ENCODE results near the gene MUC3A. TPM values are rescaled to one million over a fixed set of nuclear protein-coding genes. Genes with fewer than 3 reads are reported as not detected.

MUC3A gene
- total RNA-seq, 1 donor from 2014 or later: 1.7 TPM

DNA sequence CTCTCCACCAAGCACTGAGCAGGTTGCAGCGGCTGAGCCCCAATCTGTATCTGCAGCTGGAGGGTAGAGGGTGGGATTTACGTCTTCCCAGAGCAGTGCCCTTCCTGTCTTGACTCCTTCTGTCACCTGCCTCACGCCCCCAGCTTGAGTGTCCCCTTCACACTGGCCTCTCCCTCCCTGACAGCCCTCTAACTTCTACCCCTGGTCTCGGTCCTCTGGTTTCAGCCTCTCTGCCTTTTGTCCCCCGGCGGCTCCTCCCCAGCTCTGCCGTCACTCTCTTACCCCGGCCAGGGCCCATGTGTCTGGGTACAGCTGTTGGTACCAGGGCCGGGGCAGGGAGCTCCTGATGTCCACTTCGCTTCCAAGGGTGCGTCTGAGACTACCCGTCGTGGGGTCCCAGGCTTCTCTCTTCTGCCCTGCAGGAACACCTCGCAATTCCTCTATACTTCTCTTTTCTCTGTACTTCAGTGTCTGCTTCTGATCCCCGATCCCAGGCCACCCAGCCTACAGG lies 654 bp downstream of the MUC3A start:
- TF ChIP-seq, protein P1, sequence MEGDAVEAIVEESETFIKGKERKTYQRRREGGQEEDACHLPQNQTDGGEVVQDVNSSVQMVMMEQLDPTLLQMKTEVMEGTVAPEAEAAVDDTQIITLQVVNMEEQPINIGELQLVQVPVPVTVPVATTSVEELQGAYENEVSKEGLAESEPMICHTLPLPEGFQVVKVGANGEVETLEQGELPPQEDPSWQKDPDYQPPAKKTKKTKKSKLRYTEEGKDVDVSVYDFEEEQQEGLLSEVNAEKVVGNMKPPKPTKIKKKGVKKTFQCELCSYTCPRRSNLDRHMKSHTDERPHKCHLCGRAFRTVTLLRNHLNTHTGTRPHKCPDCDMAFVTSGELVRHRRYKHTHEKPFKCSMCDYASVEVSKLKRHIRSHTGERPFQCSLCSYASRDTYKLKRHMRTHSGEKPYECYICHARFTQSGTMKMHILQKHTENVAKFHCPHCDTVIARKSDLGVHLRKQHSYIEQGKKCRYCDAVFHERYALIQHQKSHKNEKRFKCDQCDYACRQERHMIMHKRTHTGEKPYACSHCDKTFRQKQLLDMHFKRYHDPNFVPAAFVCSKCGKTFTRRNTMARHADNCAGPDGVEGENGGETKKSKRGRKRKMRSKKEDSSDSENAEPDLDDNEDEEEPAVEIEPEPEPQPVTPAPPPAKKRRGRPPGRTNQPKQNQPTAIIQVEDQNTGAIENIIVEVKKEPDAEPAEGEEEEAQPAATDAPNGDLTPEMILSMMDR (IDR thresholded peaks at IDR 0.05): no peak
- DNase-seq: no peak
- intact Hi-C loops (cut with DNase I): no loop called here
- Histone ChIP-seq H3K27me3 (ENCODE audit: low read depth) (peaks cover 30% of the 10 kb centered on the region), H3K27ac (no peak overlapping the region), H3K4me1 (no peaks in the 10 kb centered on the region), H3K9me3 (no peaks in the 10 kb centered on the region), H3K36me3 (no peaks in the 10 kb centered on the region), H3K4me3 (no peak overlapping the region)
- peak in 1 of 2 donors; percentile 5 for ATAC-seq

DNA sequence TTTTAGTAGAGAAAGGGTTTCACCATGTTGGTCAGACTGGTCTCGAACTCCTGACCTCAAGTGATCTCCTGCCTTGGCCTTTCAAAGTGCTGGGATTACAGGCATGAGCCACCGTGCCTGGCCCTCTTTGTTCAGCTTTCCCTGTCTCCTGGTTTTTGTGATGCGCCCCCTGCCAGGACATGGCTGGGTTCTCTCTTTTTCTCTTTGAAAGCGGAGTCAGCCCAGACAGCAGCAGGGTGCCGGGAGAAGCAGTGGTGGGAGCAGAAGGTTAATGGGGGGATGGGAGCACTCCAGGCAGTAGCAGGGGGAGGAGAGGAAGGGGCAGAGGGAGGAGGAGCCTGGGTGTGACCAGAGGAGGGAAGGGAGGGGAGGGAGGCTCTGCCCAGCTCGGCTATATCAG lies 1.8 kb downstream of the MUC3A start:
- TF ChIP-seq, protein P1 (IDR thresholded peaks at IDR 0.05): no peak
- H3K36me3 ChIP-seq: no peaks in the 10 kb centered on the region

DNA sequence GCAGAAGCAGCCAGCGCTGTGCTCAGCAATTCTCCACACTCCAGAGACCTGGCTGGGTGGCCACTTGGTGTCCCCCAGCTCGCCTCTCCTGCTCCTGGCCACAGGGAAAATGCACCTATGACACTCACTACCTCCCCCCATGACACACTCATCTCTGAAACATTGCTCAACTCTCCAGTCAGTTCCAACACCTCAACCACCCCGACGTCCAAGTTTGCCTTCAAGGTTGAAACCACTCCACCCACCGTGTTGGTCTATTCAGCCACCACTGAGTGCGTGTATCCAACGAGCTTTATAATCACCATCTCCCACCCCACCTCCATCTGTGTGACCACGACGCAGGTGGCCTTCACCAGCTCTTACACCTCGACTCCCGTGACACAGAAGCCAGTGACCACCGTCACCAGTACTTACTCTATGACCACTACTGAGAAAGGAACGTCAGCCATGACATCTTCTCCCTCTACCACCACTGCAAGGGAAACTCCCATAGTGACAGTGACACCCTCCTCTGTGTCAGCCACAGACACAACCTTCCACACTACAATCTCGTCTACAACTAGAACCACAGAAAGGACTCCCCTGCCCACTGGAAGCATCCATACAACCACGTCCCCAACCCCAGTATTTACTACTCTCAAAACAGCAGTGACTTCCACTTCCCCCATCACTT lies 2.7 kb downstream of the MUC3A start:
- no peak overlapping the region for H3K4me3 ChIP-seq
- H3K4me1 ChIP-seq: no peaks in the 10 kb centered on the region
- H3K27ac ChIP-seq: no peak overlapping the region
- no peaks in the 10 kb centered on the region for H3K9me3 ChIP-seq
- no peak for ATAC-seq
- peaks cover 24% of the 10 kb centered on the region for H3K27me3 ChIP-seq (ENCODE audit: low read depth)
- no peak for DNase-seq
- intact Hi-C loops (cut with DNase I): no loop called here
- TF ChIP-seq, protein P1 (IDR thresholded peaks at IDR 0.05): no peak
- H3K36me3 ChIP-seq: no peaks in the 10 kb centered on the region

More for the DNA sequence above, 1.8 kb downstream of the MUC3A start:
- no peaks in the 10 kb centered on the region for H3K9me3 ChIP-seq
- DNase-seq (no peak), ATAC-seq (no peak)
- H3K4me1 ChIP-seq: no peaks in the 10 kb centered on the region
- peaks cover 24% of the 10 kb centered on the region for H3K27me3 ChIP-seq (ENCODE audit: low read depth)
- intact Hi-C loops (cut with DNase I): no loop called here
- no peak overlapping the region for H3K4me3 ChIP-seq
- no peak overlapping the region for H3K27ac ChIP-seq

GRCh38 chr7:100952641-100953040 lies 3.3 kb downstream of the MUC3A start:
- TF ChIP-seq, protein P1 (IDR thresholded peaks at IDR 0.05): no peak

DNA sequence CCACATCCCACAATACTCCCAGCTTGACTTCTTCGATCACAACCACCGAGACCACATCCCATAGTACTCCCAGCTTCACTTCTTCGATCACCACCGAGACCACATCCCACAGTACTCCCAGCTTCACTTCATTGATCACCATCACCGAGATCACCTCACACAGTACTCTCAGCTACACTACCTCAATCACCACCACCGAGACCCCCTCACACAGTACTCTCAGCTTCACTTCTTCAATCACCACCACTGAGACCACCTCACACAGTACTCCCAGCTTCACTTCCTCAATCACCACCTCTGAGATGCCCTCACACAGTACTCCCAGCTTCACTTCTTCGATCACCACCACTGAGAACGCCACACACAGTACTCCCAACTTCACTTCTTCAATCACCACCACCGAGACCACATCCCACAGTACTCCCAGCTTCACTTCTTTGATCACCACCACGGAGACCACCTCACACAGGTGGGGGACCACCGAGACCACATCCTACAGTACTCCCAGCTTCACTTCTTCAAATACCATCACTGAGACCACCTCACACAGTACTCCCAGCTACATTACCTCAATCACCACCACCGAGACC lies 8.6 kb downstream of the MUC3A start:
- no peaks in the 10 kb centered on the region for H3K9me3 ChIP-seq
- H3K4me1 ChIP-seq: no peaks in the 10 kb centered on the region
- intact Hi-C loops (cut with DNase I): no loop called here
- no peak for DNase-seq
- H3K36me3 ChIP-seq: no peaks in the 10 kb centered on the region
- peak; percentile 19 to 28 for ATAC-seq
- no peak overlapping the region for H3K4me3 ChIP-seq
- TF ChIP-seq, protein P1 (IDR thresholded peaks at IDR 0.05): no peak
- peaks cover 12% of the 10 kb centered on the region for H3K27me3 ChIP-seq (ENCODE audit: low read depth)
- H3K27ac ChIP-seq: no peak overlapping the region

More at GRCh38 chr7:100952641-100953040, 3.3 kb downstream of the MUC3A start:
- H3K4me1 ChIP-seq: no peaks in the 10 kb centered on the region
- ATAC-seq (no peak), DNase-seq (no peak)
- H3K9me3 ChIP-seq: no peaks in the 10 kb centered on the region
- peaks cover 24% of the 10 kb centered on the region for H3K27me3 ChIP-seq (ENCODE audit: low read depth)
- no peaks in the 10 kb centered on the region for H3K36me3 ChIP-seq
- no peak overlapping the region for H3K4me3 ChIP-seq
- H3K27ac ChIP-seq: no peak overlapping the region
- intact Hi-C loops (cut with DNase I): no loop called here
